SK-N-SH treated with all-trans-retinoic acid at 6 μM for 48 hours (cell line): ENCODE data around the gene SLITRK5.

ENCODE experiments used
- ATAC-seq: fragments of 200-7000 bp; cut with Tn5 transposase; 3 replicates; pipeline ENCODE4 v1.9.1; 2020; ENCODE audit warnings: mild to moderate bottlenecking, moderate library complexity
- BACH2 ChIP-seq: fragments of 250-450 bp; sonication (Bioruptor Pico); IDR thresholded peaks from 2 replicates; pipeline ENCODE4 v1.9.0; 2021; ENCODE audit warnings: mild to moderate bottlenecking, borderline replicate concordance
- CSDC2 ChIP-seq: fragments of 250-450 bp; sonication (Bioruptor Pico); IDR thresholded peaks from 2 replicates; pipeline ENCODE4 v1.5.0; 2020; ENCODE audit warnings: mild to moderate bottlenecking, moderate library complexity
- ESRRG ChIP-seq: fragments of 250-450 bp; sonication (Bioruptor Pico); IDR thresholded peaks from 2 replicates; pipeline ENCODE4 v1.6.1; 2021; ENCODE audit warnings: mild to moderate bottlenecking
- GLIS3 ChIP-seq: fragments of 250-450 bp; sonication (Bioruptor Pico); IDR thresholded peaks from 2 replicates; pipeline ENCODE4 v1.5.0; 2020; ENCODE audit warnings: mild to moderate bottlenecking, moderate library complexity
- ISL1 ChIP-seq: fragments of 250-450 bp; sonication (Bioruptor Pico); IDR thresholded peaks from 2 replicates; pipeline ENCODE4 v2.1.2; 2022; ENCODE audit warnings: mild to moderate bottlenecking, moderate library complexity
- OSR1 ChIP-seq: fragments of 250-450 bp; sonication (Bioruptor Pico); IDR thresholded peaks from 2 replicates; pipeline ENCODE4 v1.8.0; 2022; ENCODE audit warnings: moderate library complexity, mild to moderate bottlenecking, inconsistent platforms
- POU6F1 ChIP-seq: fragments of 250-450 bp; sonication (Bioruptor Pico); IDR thresholded peaks from 2 replicates; pipeline ENCODE4 v1.8.0; 2021; ENCODE audit warnings: low read depth, mild to moderate bottlenecking, moderate library complexity, borderline replicate concordance
- PPARA ChIP-seq: fragments of 250-450 bp; sonication (Bioruptor Pico); IDR thresholded peaks from 2 replicates; pipeline ENCODE4 v1.5.0; 2020; ENCODE audit warnings: mild to moderate bottlenecking, borderline replicate concordance
- RARB ChIP-seq: fragments of 250-450 bp; sonication (Bioruptor Pico); IDR thresholded peaks from 2 replicates; pipeline ENCODE4 v1.8.0; 2021; ENCODE audit warnings: mild to moderate bottlenecking, moderate library complexity
- SNAI2 ChIP-seq: fragments of 250-450 bp; sonication (Bioruptor Pico); IDR thresholded peaks from 2 replicates; pipeline ENCODE4 v1.5.0; 2020; ENCODE audit warnings: mild to moderate bottlenecking, moderate library complexity
- TCF4 ChIP-seq: fragments of 250-450 bp; sonication (Bioruptor Pico); IDR thresholded peaks from 2 replicates; pipeline ENCODE4 v1.8.0; 2021; ENCODE audit warnings: mild to moderate bottlenecking, moderate library complexity, borderline replicate concordance
- TOX ChIP-seq: fragments of 250-450 bp; sonication (Bioruptor Pico); IDR thresholded peaks from 2 replicates; pipeline ENCODE4 v1.8.0; 2021; ENCODE audit warnings: mild to moderate bottlenecking, moderate library complexity, borderline replicate concordance
- ZC3H10 ChIP-seq: fragments of 250-450 bp; sonication (Bioruptor Pico); IDR thresholded peaks from 2 replicates; pipeline ENCODE4 v1.5.1; 2021; ENCODE audit warnings: mild to moderate bottlenecking, moderate library complexity
- ZFP30 ChIP-seq: fragments of 450-650 bp; formaldehyde crosslinking; IDR thresholded peaks from 2 replicates; pipeline ENCODE4 v1.5.0; 2022; ENCODE audit warnings: mild to moderate bottlenecking, moderate library complexity
- ZNF565 ChIP-seq: fragments of 450-650 bp; formaldehyde crosslinking; conservative IDR thresholded peaks from 2 replicates; pipeline ENCODE4 v1.5.0; 2020; ENCODE audit warnings: low read depth, mild to moderate bottlenecking, moderate library complexity
- ZNF70 ChIP-seq: fragments of 450-650 bp; formaldehyde crosslinking; IDR thresholded peaks from 2 replicates; pipeline ENCODE4 v1.5.0; 2020; ENCODE audit warnings: mild to moderate bottlenecking, moderate library complexity
- ZNF8 ChIP-seq: fragments of 450-650 bp; formaldehyde crosslinking; IDR thresholded peaks from 2 replicates; pipeline ENCODE4 v1.5.0; 2020; ENCODE audit warnings: mild to moderate bottlenecking, moderate library complexity
- TF ChIP-seq, protein P1 (sequence below): fragments of 250-450 bp; sonication (Bioruptor Pico); IDR thresholded peaks from 2 replicates; pipeline ENCODE4 v1.5.1; 2020; ENCODE audit warnings: low read depth, mild to moderate bottlenecking, moderate library complexity
- TF ChIP-seq, protein P2 (sequence below): fragments of 250-450 bp; sonication (Bioruptor Pico); IDR thresholded peaks from 2 replicates; pipeline ENCODE4 v1.8.0; 2020; ENCODE audit warnings: mild to moderate bottlenecking, moderate library complexity, borderline replicate concordance
- TF ChIP-seq, protein P3 (sequence below): fragments of 250-450 bp; sonication (Bioruptor Pico); IDR thresholded peaks from 2 replicates; pipeline ENCODE4 v1.5.1; 2021; ENCODE audit warnings: mild to moderate bottlenecking, moderate library complexity
- TF ChIP-seq, protein P4 (sequence below): fragments of 250-450 bp; sonication (Bioruptor Pico); IDR thresholded peaks from 2 replicates; pipeline ENCODE4 v1.5.0; 2020; ENCODE audit warnings: mild to moderate bottlenecking, moderate library complexity

Gene SLITRK5

DNA sequence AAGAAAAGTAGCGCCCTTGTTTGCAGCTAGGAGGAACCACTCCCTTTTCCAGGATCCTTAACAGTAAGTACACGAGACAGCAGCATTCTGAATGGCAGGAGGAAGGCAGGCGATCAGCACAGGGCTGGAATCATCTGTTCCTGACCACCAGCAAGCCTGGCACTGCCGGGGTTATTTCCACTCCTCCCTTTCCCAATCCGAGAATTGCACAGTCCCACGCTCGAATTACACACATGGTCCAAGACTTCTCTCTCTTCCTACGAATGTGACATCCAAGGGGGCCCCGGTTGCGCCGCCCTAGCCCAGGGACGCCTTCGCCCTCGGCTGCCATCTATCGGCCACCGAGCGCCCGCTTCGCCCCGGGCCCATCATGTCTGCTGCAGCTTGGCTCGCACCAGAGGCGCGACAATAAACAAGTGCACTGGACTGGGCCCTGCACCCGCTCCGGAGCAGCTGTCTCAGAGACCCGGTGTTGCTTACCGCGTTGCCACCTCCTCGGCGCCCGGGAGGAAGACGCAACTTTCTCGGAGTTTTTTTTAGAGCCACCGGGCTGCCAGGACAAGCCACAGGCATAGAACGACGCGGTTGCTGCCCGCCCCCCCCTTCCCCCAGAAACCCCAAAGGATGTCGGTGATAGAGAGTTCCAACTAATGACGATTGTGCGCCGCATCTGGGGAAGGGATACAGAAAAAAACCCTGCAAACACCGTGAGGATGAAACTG is at the start of gene SLITRK5:
Gene SLITRK5 (plus strand): TSS at position 341 of the 722 bp plus-strand sequence. CDS start 4,018 bp downstream, outside the sequence.
- peak; percentile 93 for ATAC-seq
- TF ChIP-seq OSR1 (CRISPR knock-in tag) (no peak), TCF4 (no peak), TOX (CRISPR knock-in tag) (no peak), GLIS3 (CRISPR knock-in tag) (no peak), BACH2 (CRISPR knock-in tag) (no peak), CSDC2 (CRISPR knock-in tag) (no peak), ZNF70 (CRISPR knock-in tag) (no peak), ISL1 (CRISPR knock-in tag) (no peak), ESRRG (CRISPR knock-in tag) (no peak), POU6F1 (no peak), PPARA (CRISPR knock-in tag) (no peak)
- TF ChIP-seq, protein P1, sequence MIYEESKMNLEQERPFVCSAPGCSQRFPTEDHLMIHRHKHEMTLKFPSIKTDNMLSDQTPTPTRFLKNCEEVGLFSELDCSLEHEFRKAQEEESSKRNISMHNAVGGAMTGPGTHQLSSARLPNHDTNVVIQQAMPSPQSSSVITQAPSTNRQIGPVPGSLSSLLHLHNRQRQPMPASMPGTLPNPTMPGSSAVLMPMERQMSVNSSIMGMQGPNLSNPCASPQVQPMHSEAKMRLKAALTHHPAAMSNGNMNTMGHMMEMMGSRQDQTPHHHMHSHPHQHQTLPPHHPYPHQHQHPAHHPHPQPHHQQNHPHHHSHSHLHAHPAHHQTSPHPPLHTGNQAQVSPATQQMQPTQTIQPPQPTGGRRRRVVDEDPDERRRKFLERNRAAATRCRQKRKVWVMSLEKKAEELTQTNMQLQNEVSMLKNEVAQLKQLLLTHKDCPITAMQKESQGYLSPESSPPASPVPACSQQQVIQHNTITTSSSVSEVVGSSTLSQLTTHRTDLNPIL (CRISPR knock-in tag) = no peak
- TF ChIP-seq, protein P2, sequence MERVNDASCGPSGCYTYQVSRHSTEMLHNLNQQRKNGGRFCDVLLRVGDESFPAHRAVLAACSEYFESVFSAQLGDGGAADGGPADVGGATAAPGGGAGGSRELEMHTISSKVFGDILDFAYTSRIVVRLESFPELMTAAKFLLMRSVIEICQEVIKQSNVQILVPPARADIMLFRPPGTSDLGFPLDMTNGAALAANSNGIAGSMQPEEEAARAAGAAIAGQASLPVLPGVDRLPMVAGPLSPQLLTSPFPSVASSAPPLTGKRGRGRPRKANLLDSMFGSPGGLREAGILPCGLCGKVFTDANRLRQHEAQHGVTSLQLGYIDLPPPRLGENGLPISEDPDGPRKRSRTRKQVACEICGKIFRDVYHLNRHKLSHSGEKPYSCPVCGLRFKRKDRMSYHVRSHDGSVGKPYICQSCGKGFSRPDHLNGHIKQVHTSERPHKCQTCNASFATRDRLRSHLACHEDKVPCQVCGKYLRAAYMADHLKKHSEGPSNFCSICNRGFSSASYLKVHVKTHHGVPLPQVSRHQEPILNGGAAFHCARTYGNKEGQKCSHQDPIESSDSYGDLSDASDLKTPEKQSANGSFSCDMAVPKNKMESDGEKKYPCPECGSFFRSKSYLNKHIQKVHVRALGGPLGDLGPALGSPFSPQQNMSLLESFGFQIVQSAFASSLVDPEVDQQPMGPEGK (CRISPR knock-in tag) = no peak

- TF ChIP-seq PPARA (CRISPR knock-in tag) (no peak), ZNF70 (CRISPR knock-in tag) (no peak), ZNF565 (no peak), RARB (CRISPR knock-in tag) (no peak), ZFP30 (CRISPR knock-in tag) (no peak), GLIS3 (CRISPR knock-in tag) (no peak), OSR1 (CRISPR knock-in tag) (no peak), ESRRG (CRISPR knock-in tag) (no peak), ZC3H10 (CRISPR knock-in tag) (no peak), ISL1 (CRISPR knock-in tag) (no peak), SNAI2 (CRISPR knock-in tag) (no peak)
- TF ChIP-seq, protein P3, sequence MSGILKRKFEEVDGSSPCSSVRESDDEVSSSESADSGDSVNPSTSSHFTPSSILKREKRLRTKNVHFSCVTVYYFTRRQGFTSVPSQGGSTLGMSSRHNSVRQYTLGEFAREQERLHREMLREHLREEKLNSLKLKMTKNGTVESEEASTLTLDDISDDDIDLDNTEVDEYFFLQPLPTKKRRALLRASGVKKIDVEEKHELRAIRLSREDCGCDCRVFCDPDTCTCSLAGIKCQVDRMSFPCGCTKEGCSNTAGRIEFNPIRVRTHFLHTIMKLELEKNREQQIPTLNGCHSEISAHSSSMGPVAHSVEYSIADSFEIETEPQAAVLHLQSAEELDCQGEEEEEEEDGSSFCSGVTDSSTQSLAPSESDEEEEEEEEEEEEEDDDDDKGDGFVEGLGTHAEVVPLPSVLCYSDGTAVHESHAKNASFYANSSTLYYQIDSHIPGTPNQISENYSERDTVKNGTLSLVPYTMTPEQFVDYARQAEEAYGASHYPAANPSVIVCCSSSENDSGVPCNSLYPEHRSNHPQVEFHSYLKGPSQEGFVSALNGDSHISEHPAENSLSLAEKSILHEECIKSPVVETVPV (CRISPR knock-in tag) = no peak
- TF ChIP-seq, protein P2 (CRISPR knock-in tag) = no peak
- ATAC-seq = no peak
These were observed 48.2 kb upstream of the SLITRK5 start for GRCh38 chr13:87622971-87623370.

GRCh38 chr13:87656306-87656705 is 14.9 kb upstream of the SLITRK5 start:
- TF ChIP-seq OSR1 (CRISPR knock-in tag) (no peak), ZNF8 (no peak), ZNF70 (CRISPR knock-in tag) (no peak), ZNF565 (no peak), PPARA (CRISPR knock-in tag) (no peak), TCF4 (no peak), TOX (CRISPR knock-in tag) (no peak), SNAI2 (CRISPR knock-in tag) (no peak)
- TF ChIP-seq, protein P4, sequence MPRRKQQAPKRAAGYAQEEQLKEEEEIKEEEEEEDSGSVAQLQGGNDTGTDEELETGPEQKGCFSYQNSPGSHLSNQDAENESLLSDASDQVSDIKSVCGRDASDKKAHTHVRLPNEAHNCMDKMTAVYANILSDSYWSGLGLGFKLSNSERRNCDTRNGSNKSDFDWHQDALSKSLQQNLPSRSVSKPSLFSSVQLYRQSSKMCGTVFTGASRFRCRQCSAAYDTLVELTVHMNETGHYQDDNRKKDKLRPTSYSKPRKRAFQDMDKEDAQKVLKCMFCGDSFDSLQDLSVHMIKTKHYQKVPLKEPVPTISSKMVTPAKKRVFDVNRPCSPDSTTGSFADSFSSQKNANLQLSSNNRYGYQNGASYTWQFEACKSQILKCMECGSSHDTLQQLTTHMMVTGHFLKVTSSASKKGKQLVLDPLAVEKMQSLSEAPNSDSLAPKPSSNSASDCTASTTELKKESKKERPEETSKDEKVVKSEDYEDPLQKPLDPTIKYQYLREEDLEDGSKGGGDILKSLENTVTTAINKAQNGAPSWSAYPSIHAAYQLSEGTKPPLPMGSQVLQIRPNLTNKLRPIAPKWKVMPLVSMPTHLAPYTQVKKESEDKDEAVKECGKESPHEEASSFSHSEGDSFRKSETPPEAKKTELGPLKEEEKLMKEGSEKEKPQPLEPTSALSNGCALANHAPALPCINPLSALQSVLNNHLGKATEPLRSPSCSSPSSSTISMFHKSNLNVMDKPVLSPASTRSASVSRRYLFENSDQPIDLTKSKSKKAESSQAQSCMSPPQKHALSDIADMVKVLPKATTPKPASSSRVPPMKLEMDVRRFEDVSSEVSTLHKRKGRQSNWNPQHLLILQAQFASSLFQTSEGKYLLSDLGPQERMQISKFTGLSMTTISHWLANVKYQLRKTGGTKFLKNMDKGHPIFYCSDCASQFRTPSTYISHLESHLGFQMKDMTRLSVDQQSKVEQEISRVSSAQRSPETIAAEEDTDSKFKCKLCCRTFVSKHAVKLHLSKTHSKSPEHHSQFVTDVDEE (CRISPR knock-in tag) = no peak
- TF ChIP-seq, protein P3 (CRISPR knock-in tag) = no peak
- TF ChIP-seq, all 23 proteins: peak for 0
- no peak for ATAC-seq
